AG09319 (cell line): ENCODE data around the gene ERC2.

Experiments
- DNase-seq: peaks from one replicate; pipeline ENCODE4 v3.0.0-alpha.2; 2010; ENCODE audit warnings: low read depth; ENCODE audit errors: extremely low read depth
- CTCF ChIP-seq: IDR thresholded peaks from 2 replicates; pipeline ENCODE4 v1.5.1; 2011; ENCODE audit warnings: low read depth, mild to moderate bottlenecking, inconsistent platforms, low read length, moderate library complexity

The ERC2 gene

GRCh38 chr3:56248021-56248420, 220.2 kb downstream of the ERC2 start:
- no peak for TF ChIP-seq CTCF
- DNase-seq, result no peak

GRCh38 chr3:56238299-56238698, 230.0 kb downstream of the ERC2 start:
- no peak for DNase-seq
- TF ChIP-seq CTCF, result no peak

GRCh38 chr3:56233742-56234141, 234.5 kb downstream of the ERC2 start:
- TF ChIP-seq CTCF, result no peak
- no peak for DNase-seq

- DNase-seq, result no peak
- no peak for TF ChIP-seq CTCF
Measured at GRCh38 chr3:56229311-56229710, 239.0 kb downstream of the ERC2 start.

- TF ChIP-seq CTCF, result no peak
- DNase-seq, result no peak
Measured at GRCh38 chr3:56222866-56223265, 245.4 kb downstream of the ERC2 start.

- no peak for TF ChIP-seq CTCF
- no peak for DNase-seq
Measured at GRCh38 chr3:56219894-56220805, 248.1 kb downstream of the ERC2 start.

GRCh38 chr3:56209982-56210751, 258.1 kb downstream of the ERC2 start:
- DNase-seq, result no peak
- TF ChIP-seq CTCF, result no peak
